Neuronal stem cell (in vitro differentiated cells): ENCODE results near the gene HOXA5.

Source experiments
- DNase-seq: peaks from one replicate; pipeline ENCODE4 v3.0.0-alpha.2; 2013; ENCODE audit warnings: low spot score
- H2AFZ ChIP-seq: one replicate; pipeline ENCODE4 v1.6.1; 2013; ENCODE audit warnings: mild to moderate bottlenecking, low read length, inconsistent platforms
- H2AK5ac ChIP-seq: 2 replicates; pipeline ENCODE4 v1.6.1; 2013; ENCODE audit warnings: low read depth, mild to moderate bottlenecking, inconsistent platforms, low read length, moderate library complexity, mixed read lengths
- H2BK120ac ChIP-seq: 2 replicates; pipeline ENCODE4 v1.6.1; 2013; ENCODE audit warnings: low read depth, mild to moderate bottlenecking, inconsistent platforms, low read length, moderate library complexity, mixed read lengths
- H2BK12ac ChIP-seq: one replicate; pipeline ENCODE4 v1.6.1; 2013; ENCODE audit warnings: low read length, inconsistent platforms
- H2BK15ac ChIP-seq: 2 replicates; pipeline ENCODE4 v1.6.1; 2013; ENCODE audit warnings: mild to moderate bottlenecking, low read length, inconsistent platforms, mixed read lengths
- H2BK5ac ChIP-seq: one replicate; pipeline ENCODE4 v1.6.1; 2013; ENCODE audit warnings: inconsistent platforms, mild to moderate bottlenecking, low read length, moderate library complexity
- H3K14ac ChIP-seq: one replicate; pipeline ENCODE4 v1.6.1; 2013; ENCODE audit warnings: low read length, inconsistent platforms
- H3K18ac ChIP-seq: 2 replicates; pipeline ENCODE4 v1.6.1; 2013; ENCODE audit warnings: low read length, inconsistent platforms
- H3K23ac ChIP-seq: 2 replicates; pipeline ENCODE4 v1.6.1; 2013; ENCODE audit warnings: low read depth, mild to moderate bottlenecking, mixed read lengths, low read length, inconsistent platforms; ENCODE audit not compliant: poor library complexity
- H3K27ac ChIP-seq: replicated peaks from 3 replicates; pipeline ENCODE4 v1.5.1; 2013; ENCODE audit warnings: low read length, inconsistent platforms
- H3K27me3 ChIP-seq, 3 experiments: 2 replicates each; pipeline ENCODE4 v1.6.1; 2013; ENCODE audit warnings: low read length in 3 of 3, mild to moderate bottlenecking in 2 of 3, inconsistent platforms in 1 of 3, low read depth in 1 of 3, mixed read lengths in 1 of 3, moderate library complexity in 1 of 3; ENCODE audit not compliant: control insufficient read depth in 3 of 3, insufficient read depth in 3 of 3
- H3K36me3 ChIP-seq, 2 donors: replicated peaks in 1 of 2; 2 replicates each; pipeline ENCODE4 v1.6.1; 2013; ENCODE audit warnings: low read length in 2 of 2; ENCODE audit not compliant: control insufficient read depth in 2 of 2, insufficient read depth in 2 of 2
- H3K4ac ChIP-seq: 2 replicates; pipeline ENCODE4 v1.6.1; 2013; ENCODE audit warnings: inconsistent platforms, mild to moderate bottlenecking, low read length, moderate library complexity
- H3K4me1 ChIP-seq, 2 donors: 1 replicate in 1 of 2; 2 replicates in 1 of 2; pipeline ENCODE4 v1.6.1; 2013; ENCODE audit warnings: low read length in 2 of 2, low read depth in 1 of 2; ENCODE audit not compliant: control insufficient read depth in 2 of 2, insufficient read depth in 1 of 2
- H3K4me2 ChIP-seq: one replicate; pipeline ENCODE4 v1.6.1; 2013; ENCODE audit warnings: mild to moderate bottlenecking, low read length, inconsistent platforms; ENCODE audit not compliant: insufficient read depth, poor library complexity, severe bottlenecking
- H3K4me3 ChIP-seq, 2 donors: 2 replicates each; pipeline ENCODE4 v1.5.1; 2013; ENCODE audit warnings: low read length in 2 of 2, mild to moderate bottlenecking in 2 of 2, inconsistent platforms in 1 of 2, moderate library complexity in 1 of 2
- H3K79me1 ChIP-seq: one replicate; pipeline ENCODE4 v1.6.1; 2013; ENCODE audit warnings: low read depth, mild to moderate bottlenecking, inconsistent platforms, low read length, moderate library complexity
- H3K9ac ChIP-seq: one replicate; pipeline ENCODE4 v1.6.1; 2013; ENCODE audit warnings: mild to moderate bottlenecking, low read depth, low read length, inconsistent platforms; ENCODE audit not compliant: poor library complexity
- H3K9me3 ChIP-seq, 2 donors: replicated peaks in 1 of 2; 2 replicates each; pipeline versions ENCODE3 to v1.6.1; 2013; ENCODE audit warnings: low read length in 2 of 2, mild to moderate bottlenecking in 2 of 2, inconsistent platforms in 1 of 2, low read depth in 1 of 2, mixed read lengths in 1 of 2, moderate library complexity in 1 of 2; ENCODE audit not compliant: control insufficient read depth in 2 of 2, insufficient read depth in 1 of 2
- H4K8ac ChIP-seq: one replicate; pipeline ENCODE4 v1.6.1; 2013; ENCODE audit warnings: low read depth, mild to moderate bottlenecking, inconsistent platforms, low read length, moderate library complexity
- H4K91ac ChIP-seq: one replicate; pipeline ENCODE4 v1.6.1; 2013; ENCODE audit warnings: low read length, low read depth, mild to moderate bottlenecking, inconsistent platforms; ENCODE audit not compliant: poor library complexity
- WGBS, 2 donors: extraction: QIAGEN DNeasy Blood & Tissue Kit; methylation state at CpG; one replicate each; pipeline ENCODE4 v1.1.7; 2013; ENCODE audit warnings: missing lambda C conversion rate in 2 of 2, mixed read lengths in 1 of 2; ENCODE audit not compliant: insufficient read length in 2 of 2, insufficient replicate concordance in 1 of 2; ENCODE audit errors: extremely low coverage in 2 of 2; 5-methylcytosine and 5-hydroxymethylcytosine counted together

Gene HOXA5

DNA sequence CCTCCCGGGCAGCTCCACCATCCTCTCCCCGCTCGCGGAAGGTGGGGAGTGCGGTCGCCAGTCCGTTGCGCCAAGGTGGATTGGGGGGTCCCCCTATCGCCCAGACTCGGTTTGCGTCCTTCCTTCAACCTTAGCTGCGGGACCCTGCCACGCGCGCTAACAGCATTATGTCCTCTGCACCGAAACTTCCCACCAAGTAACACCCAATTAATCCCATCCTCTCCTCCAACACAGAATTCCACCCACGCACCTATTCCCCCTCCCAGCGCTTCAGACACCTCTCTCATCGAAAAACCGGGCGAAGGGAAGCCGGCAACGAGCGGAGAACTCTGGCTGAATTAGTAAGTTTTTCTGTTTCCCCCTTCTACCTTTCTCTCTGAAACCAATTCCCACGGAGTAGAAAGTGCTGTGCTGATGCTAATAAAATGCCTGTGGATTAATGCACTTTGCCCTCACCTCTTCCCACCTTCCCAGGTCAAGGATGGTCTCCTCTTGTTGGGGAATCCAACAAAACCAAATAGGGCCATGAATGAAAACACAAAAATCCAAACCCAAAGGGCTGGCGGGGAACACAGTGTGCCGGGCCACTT, 8.0 kb upstream of the HOXA5 start:
- H3K27me3 ChIP-seq = peaks cover 82 to 99% (median 99%) of the 10 kb centered on the region in 3 experiments
- 100% methylated on average over 1 of the region's 27 CpGs; no CpG with 5 or more reads in 1 of the 2 donors for WGBS, 2 donors
- no peak overlapping the region for H2BK15ac ChIP-seq
- no peak overlapping the region for H2BK120ac ChIP-seq
- no peak overlapping the region for H3K4ac ChIP-seq
- no peak overlapping the region for H2AK5ac ChIP-seq
- H4K8ac ChIP-seq = no peak overlapping the region
- H3K4me1 ChIP-seq = no peaks in the 10 kb centered on the region
- H3K23ac ChIP-seq = peak overlapping the region; percentile 37
- no peak for DNase-seq
- no peaks in the 10 kb centered on the region for H3K79me1 ChIP-seq
- no peak overlapping the region for H4K91ac ChIP-seq
- H3K4me2 ChIP-seq = peak overlapping the region; percentile 49
- no peak overlapping the region for H2BK5ac ChIP-seq
- no peak overlapping the region for H3K14ac ChIP-seq
- peaks cover 3 to 42% of the 10 kb centered on the region in 2 donors for H3K9me3 ChIP-seq
- H3K27ac ChIP-seq = no peak overlapping the region
- peak overlapping the region; percentile 17 for H3K9ac ChIP-seq
- H3K18ac ChIP-seq = peak overlapping the region; percentile 44
- H2BK12ac ChIP-seq = no peak overlapping the region
- no peaks in the 10 kb centered on the region for H3K36me3 ChIP-seq
- H2AFZ ChIP-seq = peak overlapping the region; percentile 86
- H3K4me3 ChIP-seq = peak overlapping the region; percentile 34 to 36

DNA sequence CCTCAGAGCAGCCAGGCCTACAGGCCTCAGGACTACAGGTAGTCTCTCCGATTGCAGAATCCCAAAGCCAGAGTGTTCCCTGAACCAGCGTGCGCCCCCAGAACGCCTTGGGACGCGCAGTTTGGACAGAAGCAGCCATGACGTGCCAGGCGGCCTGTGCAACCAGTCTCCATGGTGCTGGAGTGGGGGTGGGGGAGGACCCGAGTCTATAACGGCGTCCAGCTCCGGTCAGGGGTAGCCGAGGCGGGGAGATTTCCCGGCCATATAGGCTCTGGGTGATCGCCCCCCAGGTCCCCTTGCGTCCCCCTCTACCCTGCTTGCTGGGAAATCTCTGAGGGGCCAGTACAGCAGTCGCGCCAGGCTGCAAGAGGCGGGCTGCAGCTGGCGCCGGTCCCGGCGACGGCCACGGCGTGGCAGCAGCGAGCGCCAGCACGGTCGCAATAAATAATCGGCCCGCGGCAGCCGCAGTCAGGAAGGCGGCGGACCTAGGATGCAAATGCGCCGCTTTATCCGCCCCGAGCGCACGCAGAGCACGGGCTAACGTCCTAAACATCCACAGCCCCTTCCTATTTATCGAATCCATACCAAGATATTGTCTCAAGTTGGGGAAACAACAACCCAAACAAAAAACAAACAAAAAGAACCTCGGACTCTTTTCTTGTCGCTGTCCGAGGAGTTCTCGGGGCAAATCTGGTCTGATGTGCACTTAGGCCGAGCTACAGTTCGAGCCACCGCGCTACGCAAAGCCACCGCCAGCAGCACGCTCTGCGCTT, 7.3 kb upstream of the HOXA5 start:
- Histone ChIP-seq H3K36me3 (no peaks in the 10 kb centered on the region), H4K8ac (no peak overlapping the region), H3K9ac (peak overlapping the region; percentile 17), H3K4me3 (peak overlapping the region; percentile 34 to 36), H2BK15ac (no peak overlapping the region), H3K4ac (no peak overlapping the region), H3K23ac (peak overlapping the region; percentile 37), H2BK5ac (no peak overlapping the region), H3K9me3 (peaks cover 3 to 39% of the 10 kb centered on the region in 2 donors), H3K27me3 (peaks cover 78 to 99% (median 99%) of the 10 kb centered on the region in 3 experiments), H3K4me2 (peak overlapping the region; percentile 49), H3K18ac (peak overlapping the region; percentile 44), H4K91ac (no peak overlapping the region), H3K27ac (no peak overlapping the region), H2BK120ac (no peak overlapping the region), H3K14ac (no peak overlapping the region), H2AFZ (peak overlapping the region; percentile 86), H2AK5ac (no peak overlapping the region), H3K4me1 (no peaks in the 10 kb centered on the region), H3K79me1 (no peaks in the 10 kb centered on the region), H2BK12ac (no peak overlapping the region)
- no CpG with 5 or more reads among the region's 58 CpGs for WGBS, 2 donors
- DNase-seq = no peak

DNA sequence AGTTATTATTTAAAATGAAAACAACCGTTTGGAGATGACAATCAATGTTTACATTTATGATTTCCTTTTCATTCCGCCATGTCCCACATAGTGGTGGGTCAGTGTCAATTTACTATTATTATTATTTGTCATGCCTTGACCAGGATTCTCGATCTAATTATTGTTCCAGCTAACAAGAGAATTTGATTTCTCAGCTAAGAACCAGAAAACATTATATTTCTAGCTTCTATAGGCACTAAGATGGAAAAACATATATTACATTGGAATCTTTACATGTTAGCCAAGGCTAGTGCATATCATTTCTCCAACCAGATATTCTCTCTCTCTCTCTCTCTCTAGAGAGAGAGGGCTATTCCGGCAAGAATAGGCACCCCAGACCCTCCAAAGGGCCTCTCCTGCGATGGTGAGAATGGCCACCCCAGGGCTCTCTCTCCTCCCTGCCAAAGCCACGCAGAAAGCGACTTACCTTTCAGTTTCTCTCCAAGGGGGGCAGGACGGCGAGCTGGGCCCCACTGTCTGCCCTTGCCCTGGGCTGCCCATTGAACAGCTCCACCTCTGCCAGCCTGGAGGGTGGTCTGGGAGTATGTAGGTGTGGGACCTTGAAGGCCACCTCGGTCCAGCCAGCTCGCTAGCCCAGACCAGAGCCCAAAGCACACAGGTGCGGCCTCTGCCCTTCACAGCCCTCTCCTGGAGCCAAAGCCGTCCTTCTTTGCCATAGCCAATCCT, 6.5 kb upstream of the HOXA5 start:
- Histone ChIP-seq H3K27me3 (peaks cover 78 to 99% (median 99%) of the 10 kb centered on the region in 3 experiments), H2BK5ac (no peak overlapping the region), H2BK15ac (no peak overlapping the region), H3K4me3 (peak overlapping the region in 1 of 2 donors; percentile 32), H3K4ac (no peak overlapping the region), H2AFZ (peak overlapping the region; percentile 86), H3K18ac (no peak overlapping the region), H3K36me3 (no peaks in the 10 kb centered on the region), H2AK5ac (no peak overlapping the region), H3K4me2 (no peak overlapping the region), H3K9ac (no peak overlapping the region), H3K79me1 (no peaks in the 10 kb centered on the region), H2BK12ac (no peak overlapping the region), H3K27ac (no peak overlapping the region), H3K4me1 (no peaks in the 10 kb centered on the region), H4K8ac (no peak overlapping the region), H4K91ac (no peak overlapping the region), H3K23ac (peak overlapping the region; percentile 73), H2BK120ac (no peak overlapping the region), H3K14ac (no peak overlapping the region), H3K9me3 (peaks cover 3 to 32% of the 10 kb centered on the region in 2 donors)
- no peak for DNase-seq
- WGBS, 2 donors = no CpG with 5 or more reads among the region's 13 CpGs
